ENCODE data around the gene SYT4. TPM values are rescaled to one million over a fixed set of nuclear protein-coding genes. Genes with fewer than 3 reads are reported as not detected.

Gene SYT4
- total and polyA plus RNA-seq, 2 of the 4 experiments (the other 2 are of a cell fraction) = not detected

GRCh38 chr18:43274526-43274925 lies 2.8 kb downstream of the SYT4 start:
- Histone ChIP-seq H4K5ac (ENCODE audit: low read depth, low read length) (no peak overlapping the region), H3K27ac (ENCODE audit: insufficient read depth, low read length) (no peak overlapping the region), H2BK5ac (ENCODE audit: low read depth, low read length, poor library complexity, severe bottlenecking) (no peak overlapping the region), H2AK5ac (ENCODE audit: low read depth, low read length) (no peak overlapping the region), H4K20me1 (ENCODE audit: insufficient read depth, low read length) (no peaks in the 10 kb centered on the region), H2BK15ac (ENCODE audit: low read depth, low read length) (no peak overlapping the region), H3K18ac (ENCODE audit: low read depth, low read length) (no peak overlapping the region), H3K4me3 (ENCODE audit: insufficient read depth, low read depth, low read length) (no peak overlapping the region), H3K4me2 (ENCODE audit: low read depth, low read length) (no peak overlapping the region), H3K56ac (ENCODE audit: extremely low read depth, insufficient read depth, low read length) (no peak overlapping the region), H4K91ac (ENCODE audit: insufficient read depth, low read depth, low read length) (no peak overlapping the region), H3K27me3 (ENCODE audit: control insufficient read depth, insufficient read depth, low read length) (no peaks in the 10 kb centered on the region), H2AFZ (replicated peaks; ENCODE audit: low read length, poor library complexity) (no peak overlapping the region), H3K14ac (replicated peaks; ENCODE audit: low read depth, low read length) (no peak overlapping the region), H3K9ac (ENCODE audit: low read depth, low read length) (no peak overlapping the region), H2BK120ac (ENCODE audit: low read depth, low read length) (no peak overlapping the region), H2BK20ac (ENCODE audit: low read depth, low read length) (no peak overlapping the region), H4K8ac (ENCODE audit: low read depth in 2 of 2, low read length in 2 of 2) (no peak overlapping the region), H3K9me3 (ENCODE audit: control insufficient read depth, insufficient read depth, low read length) (no peaks in the 10 kb centered on the region), H3K4ac (ENCODE audit: low read depth, low read length) (no peak overlapping the region), H3K23ac (ENCODE audit: low read depth, low read length) (no peak overlapping the region), H3K4me1 (ENCODE audit: control insufficient read depth, insufficient read depth, low read length) (no peaks in the 10 kb centered on the region), H3K9me1 (ENCODE audit: insufficient read depth, low read length) (no peaks in the 10 kb centered on the region), H3K79me1 (ENCODE audit: low read depth in 1 of 2, low read length in 2 of 2) (no peaks in the 10 kb centered on the region), H2AK9ac (replicated peaks; ENCODE audit: low read depth, low read length, poor library complexity) (no peak overlapping the region), H3K36me3 (ENCODE audit: control insufficient read depth, insufficient read depth, low read length) (no peaks in the 10 kb centered on the region)
- in situ Hi-C loops (cut with MboI; ENCODE audit: low sequenced_read_pairs) = loop anchor here (10.0 to 25.0 kb wide), 2 partner anchors 962 to 1160 kb away; no protein-coding TSS in a partner anchor
- BruUV-seq (replicated peaks) = no TSS peak
- no peak for TF ChIP-seq ELK1 (IDR thresholded peaks at IDR 0.05; ENCODE audit: borderline replicate concordance, low read depth, low read length)
- TF ChIP-seq RFX5 (IDR thresholded peaks at IDR 0.05; ENCODE audit: low read depth, low read length) = no peak
- TF ChIP-seq CEBPB (IDR thresholded peaks at IDR 0.05; ENCODE audit: low read depth, low read length) = no peak
- no peak for TF ChIP-seq MAZ (IDR thresholded peaks at IDR 0.05; ENCODE audit: borderline replicate concordance, low read depth, low read length)
- TF ChIP-seq POLR2A (IDR thresholded peaks at IDR 0.05; ENCODE audit: low read depth, low read length) = no peak
- TF ChIP-seq, protein P1, sequence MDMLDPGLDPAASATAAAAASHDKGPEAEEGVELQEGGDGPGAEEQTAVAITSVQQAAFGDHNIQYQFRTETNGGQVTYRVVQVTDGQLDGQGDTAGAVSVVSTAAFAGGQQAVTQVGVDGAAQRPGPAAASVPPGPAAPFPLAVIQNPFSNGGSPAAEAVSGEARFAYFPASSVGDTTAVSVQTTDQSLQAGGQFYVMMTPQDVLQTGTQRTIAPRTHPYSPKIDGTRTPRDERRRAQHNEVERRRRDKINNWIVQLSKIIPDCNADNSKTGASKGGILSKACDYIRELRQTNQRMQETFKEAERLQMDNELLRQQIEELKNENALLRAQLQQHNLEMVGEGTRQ (IDR thresholded peaks at IDR 0.05; ENCODE audit: low read depth, low read length) = no peak
- no peak for TF ChIP-seq CTCF (conservative IDR thresholded peaks at IDR 0.05; ENCODE audit: low read depth, low read length)
- no peak for TF ChIP-seq BHLHE40 (IDR thresholded peaks at IDR 0.05; ENCODE audit: low read depth, low read length)
- no peak for TF ChIP-seq RAD21 (IDR thresholded peaks at IDR 0.05; ENCODE audit: low read length)
- no peak for TF ChIP-seq RCOR1 (IDR thresholded peaks at IDR 0.05; ENCODE audit: insufficient replicate concordance, low read length)
- TF ChIP-seq NFE2L2 (IDR thresholded peaks at IDR 0.05; ENCODE audit: low read depth, low read length) = no peak
- no peak for TF ChIP-seq FOS (IDR thresholded peaks at IDR 0.05; ENCODE audit: low read depth, low read length)
- no peak for TF ChIP-seq SMC3 (IDR thresholded peaks at IDR 0.05; ENCODE audit: low read depth, low read length)
- no peak for TF ChIP-seq MAFK (IDR thresholded peaks at IDR 0.05; ENCODE audit: low read depth, low read length)
- TF ChIP-seq MXI1 (IDR thresholded peaks at IDR 0.05; ENCODE audit: borderline replicate concordance, low read depth, low read length) = no peak
- TF ChIP-seq CHD1 (IDR thresholded peaks at IDR 0.05; ENCODE audit: low read depth, low read length) = no peak
- DNase-seq (no peak), ATAC-seq (ENCODE audit: low read depth) (no peak)
- dilution Hi-C loops (cut with HindIII; ENCODE audit: low sequenced_read_pairs, unreplicated experiment) = no loop called here
- no CpG with 5 or more reads among the region's 1 CpG for WGBS, 2 experiments (ENCODE audit: extremely low coverage in 2 of 2, insufficient read length in 1 of 2)
- CTCF ChIA-PET = interaction anchor here (5.4 kb wide), 1 partner anchor 1161 kb away, joined by 43 read pairs; no protein-coding TSS in a partner anchor
- POLR2A ChIA-PET (ENCODE audit: unreplicated experiment) = no interaction called here
- intact Hi-C loops (cut with micrococcal nuclease) = no loop called here
